ENCODE data around the gene AUNIP.

GRCh38 chr1:25803368-25803767 lies 55.9 kb downstream of the AUNIP start:
- TF ChIP-seq EZH2 (IDR thresholded peaks at IDR 0.05; ENCODE audit: low read length, missing control alignments), result no peak
- TF ChIP-seq, protein P1, sequence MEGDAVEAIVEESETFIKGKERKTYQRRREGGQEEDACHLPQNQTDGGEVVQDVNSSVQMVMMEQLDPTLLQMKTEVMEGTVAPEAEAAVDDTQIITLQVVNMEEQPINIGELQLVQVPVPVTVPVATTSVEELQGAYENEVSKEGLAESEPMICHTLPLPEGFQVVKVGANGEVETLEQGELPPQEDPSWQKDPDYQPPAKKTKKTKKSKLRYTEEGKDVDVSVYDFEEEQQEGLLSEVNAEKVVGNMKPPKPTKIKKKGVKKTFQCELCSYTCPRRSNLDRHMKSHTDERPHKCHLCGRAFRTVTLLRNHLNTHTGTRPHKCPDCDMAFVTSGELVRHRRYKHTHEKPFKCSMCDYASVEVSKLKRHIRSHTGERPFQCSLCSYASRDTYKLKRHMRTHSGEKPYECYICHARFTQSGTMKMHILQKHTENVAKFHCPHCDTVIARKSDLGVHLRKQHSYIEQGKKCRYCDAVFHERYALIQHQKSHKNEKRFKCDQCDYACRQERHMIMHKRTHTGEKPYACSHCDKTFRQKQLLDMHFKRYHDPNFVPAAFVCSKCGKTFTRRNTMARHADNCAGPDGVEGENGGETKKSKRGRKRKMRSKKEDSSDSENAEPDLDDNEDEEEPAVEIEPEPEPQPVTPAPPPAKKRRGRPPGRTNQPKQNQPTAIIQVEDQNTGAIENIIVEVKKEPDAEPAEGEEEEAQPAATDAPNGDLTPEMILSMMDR (conservative IDR thresholded peaks at IDR 0.05 in 1 of 2, IDR thresholded peaks at IDR 0.05 in 1 of 2; ENCODE audit: low read depth in 1 of 2, low read length in 2 of 2), result no peak
